HG03097 (cell line): Measurements from ENCODE around the gene SERPINB6.
"Not testable (repeated sequence)": the region's sequence is repeated elsewhere in the genome, so short reads cannot be mapped to it uniquely, and the experiment has no call there.

Source experiments
- ATAC-seq: cut with Tn5 transposase; IDR thresholded peaks from one replicate; pipeline ENCODE4 v1.9.1; 2021; ENCODE audit not compliant: unreplicated experiment, low FRiP score

The SERPINB6 gene

GRCh38 chr6:2977799-2978590 lies 6.6 kb upstream of the SERPINB6 start:
- no peak for ATAC-seq

DNA sequence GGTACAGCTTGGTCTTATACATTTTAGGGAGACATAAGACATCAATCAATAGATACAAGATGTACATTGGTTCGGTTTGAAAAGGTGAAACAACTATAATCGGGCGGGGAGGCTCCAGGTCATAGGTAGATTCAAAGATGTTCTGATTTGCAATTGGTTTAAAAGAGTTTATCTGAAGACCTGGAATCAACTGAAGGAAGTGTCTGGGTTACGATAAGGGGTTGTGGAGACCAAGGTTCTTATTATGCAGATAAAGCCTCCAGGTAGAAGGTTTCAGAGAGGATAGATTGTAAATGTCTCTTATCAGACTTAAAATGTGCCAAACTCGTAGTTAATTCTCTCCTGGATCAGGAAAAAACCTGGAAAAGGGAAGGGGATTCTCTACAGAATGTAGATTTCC lies 5.9 kb upstream of the SERPINB6 start:
- ATAC-seq = no peak

GRCh38 chr6:2976571-2977085 lies 5.3 kb upstream of the SERPINB6 start:
- no peak for ATAC-seq

DNA sequence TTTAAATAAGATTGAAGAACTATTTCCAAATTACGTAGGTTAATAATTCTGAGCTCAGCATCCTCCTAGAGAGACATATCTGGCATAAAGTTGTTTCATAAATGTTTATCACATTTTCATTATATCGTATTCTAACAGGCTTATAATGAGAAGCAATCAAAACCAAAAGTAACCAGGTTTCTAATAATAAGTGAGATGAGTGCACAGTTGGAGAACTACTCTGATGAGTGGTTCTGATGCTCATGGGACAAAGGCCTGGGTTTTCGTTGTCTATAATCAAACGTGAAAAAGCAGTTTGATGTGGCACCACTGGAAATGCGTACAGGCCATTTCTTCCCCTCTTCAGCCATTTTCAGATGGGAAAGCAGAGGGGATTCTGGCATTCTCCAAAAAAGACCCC lies 4.7 kb upstream of the SERPINB6 start:
- ATAC-seq = no peak

- ATAC-seq = no peak
Measured at GRCh38 chr6:2973676-2974075, 2.3 kb upstream of the SERPINB6 start.

DNA sequence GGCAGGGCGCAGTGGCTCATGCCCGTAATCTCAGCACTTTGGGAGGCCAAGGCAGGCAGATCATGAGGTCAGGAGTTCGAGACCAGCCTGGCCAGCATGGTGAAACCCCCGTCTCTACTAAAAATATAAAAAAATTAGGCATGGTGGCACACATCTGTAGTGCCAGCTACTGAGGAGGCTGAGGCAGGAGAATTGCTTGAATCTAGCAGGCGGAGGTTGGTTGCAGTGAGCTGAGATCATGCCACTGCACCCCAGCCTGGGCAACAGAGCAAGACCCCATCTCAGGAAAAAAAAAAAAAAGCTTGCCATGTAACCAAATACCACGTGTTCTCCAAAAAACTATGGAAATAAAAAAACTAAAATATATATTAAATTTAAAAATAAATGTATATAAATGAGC lies 1.8 kb upstream of the SERPINB6 start:
- ATAC-seq = not testable (repeated sequence)

- not testable (repeated sequence) for ATAC-seq
Measured at GRCh38 chr6:2972685-2973084, 1.3 kb upstream of the SERPINB6 start.

- ATAC-seq = not testable (repeated sequence)
Measured at GRCh38 chr6:2972219-2972487, 786 bp upstream of the SERPINB6 start.

DNA sequence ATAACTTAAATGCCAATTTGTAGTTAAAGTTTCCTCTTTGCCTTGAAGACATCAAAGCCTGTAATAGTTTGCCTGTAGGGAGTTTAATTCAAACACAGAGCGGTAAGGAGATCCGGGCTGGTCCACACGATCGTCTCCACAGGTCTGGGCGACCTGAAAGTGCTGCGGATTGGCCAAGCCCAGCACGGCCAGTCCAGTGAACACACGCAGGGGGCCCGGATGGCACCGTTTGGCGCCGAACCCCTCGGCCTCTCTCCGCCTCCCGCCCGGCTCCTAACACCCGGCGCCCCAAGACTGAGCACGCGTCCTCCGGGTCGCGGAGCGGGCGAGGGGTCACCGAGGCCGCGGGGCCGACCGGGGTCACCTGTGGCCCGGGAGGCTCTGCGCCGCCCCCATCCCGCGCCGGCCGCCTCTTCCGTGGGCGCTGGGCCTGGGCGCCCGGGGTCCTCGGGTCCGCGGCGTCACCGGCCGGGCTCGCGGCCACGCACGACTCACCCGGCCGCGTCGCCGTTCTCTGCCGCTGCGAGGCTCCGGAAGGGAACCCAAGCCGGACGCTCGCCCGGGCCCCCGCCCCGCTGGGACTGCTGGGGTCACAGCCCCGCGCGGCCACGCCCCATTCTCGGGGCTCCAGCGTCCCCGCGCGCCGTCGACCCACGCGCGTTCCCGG lies 481 bp downstream of the SERPINB6 start:
- no peak for ATAC-seq

DNA sequence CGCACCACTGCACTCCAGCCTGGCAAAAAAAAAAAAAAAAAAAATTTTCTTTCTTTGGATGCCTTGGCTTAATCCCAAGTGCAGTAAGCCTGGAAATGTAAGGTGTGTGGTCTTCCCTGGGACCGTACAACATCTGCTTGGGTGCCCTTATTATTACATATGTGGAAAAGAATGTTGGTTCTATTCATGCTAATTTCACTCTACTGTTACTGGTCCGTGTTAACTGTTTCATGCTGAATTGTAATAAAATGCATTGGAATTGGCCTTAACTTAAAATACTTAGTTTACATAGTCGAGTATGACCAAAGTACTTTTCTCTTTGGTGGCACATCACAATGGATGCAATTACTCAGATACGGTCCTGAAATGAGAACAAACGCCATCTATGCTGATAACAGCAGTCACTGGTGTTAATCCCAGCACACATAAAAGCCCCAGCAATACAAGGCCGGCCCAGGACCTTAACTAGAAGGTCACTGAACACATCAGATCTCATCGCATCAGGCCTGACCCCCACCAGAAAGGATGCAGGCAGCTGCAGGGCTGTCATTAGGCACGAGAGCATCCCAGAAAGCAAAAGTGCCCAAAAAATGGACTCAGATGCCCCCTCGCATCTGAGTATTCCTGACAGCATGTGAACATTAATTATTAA lies 1.2 kb downstream of the SERPINB6 start:
- ATAC-seq = no peak

DNA sequence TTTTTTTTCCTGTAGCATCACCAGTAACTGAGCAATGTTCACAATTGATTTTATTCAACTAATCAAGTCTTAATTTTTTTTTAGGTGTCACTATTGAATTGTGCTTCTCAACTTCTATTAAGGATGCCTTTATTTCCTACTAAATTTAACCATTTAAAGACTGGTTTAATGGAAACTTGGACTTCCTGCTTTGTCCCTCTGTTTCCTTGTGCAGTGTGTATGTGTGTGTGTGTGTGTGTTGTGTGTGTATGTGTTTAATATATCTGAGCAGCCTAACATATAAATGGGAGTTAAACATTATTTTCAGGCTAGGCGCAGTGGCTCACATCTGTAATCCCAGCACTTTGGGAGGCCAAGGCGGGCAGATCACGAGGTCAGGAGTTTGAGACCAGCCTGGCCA lies 1.8 kb downstream of the SERPINB6 start:
- no peak for ATAC-seq

- no peak for ATAC-seq
Measured at GRCh38 chr6:2968600-2969135, 2.7 kb downstream of the SERPINB6 start.

- ATAC-seq = no peak
Measured at GRCh38 chr6:2967936-2968335, 3.4 kb downstream of the SERPINB6 start.

DNA sequence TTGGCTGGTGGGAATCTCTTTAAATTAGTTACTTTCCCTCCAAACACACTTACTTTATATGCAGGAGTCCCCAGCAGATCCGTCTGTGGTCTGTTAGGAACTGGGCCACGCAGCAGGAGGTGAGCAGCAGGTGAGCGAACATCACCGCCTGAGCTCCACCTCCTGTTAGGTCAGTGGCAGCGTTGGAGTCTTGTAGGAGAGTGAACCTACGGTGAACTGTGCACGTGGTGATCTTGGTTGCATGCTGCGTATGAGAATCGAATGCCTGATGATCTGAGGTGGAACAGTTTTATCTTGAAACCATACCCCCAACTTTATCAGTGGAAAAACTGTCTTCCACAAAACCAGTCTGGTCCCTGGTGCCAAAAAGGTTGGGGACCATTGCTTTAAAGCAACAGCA lies 5.0 kb downstream of the SERPINB6 start:
- ATAC-seq = no peak

GRCh38 chr6:2964793-2965505 lies 6.4 kb downstream of the SERPINB6 start:
- no peak for ATAC-seq

GRCh38 chr6:2963756-2964155 lies 7.6 kb downstream of the SERPINB6 start:
- ATAC-seq = no peak

- no peak for ATAC-seq
Measured at GRCh38 chr6:2962636-2963035, 8.7 kb downstream of the SERPINB6 start.

GRCh38 chr6:2962004-2962403 lies 9.4 kb downstream of the SERPINB6 start:
- ATAC-seq = no peak

GRCh38 chr6:2961506-2961905 lies 9.9 kb downstream of the SERPINB6 start:
- no peak for ATAC-seq

DNA sequence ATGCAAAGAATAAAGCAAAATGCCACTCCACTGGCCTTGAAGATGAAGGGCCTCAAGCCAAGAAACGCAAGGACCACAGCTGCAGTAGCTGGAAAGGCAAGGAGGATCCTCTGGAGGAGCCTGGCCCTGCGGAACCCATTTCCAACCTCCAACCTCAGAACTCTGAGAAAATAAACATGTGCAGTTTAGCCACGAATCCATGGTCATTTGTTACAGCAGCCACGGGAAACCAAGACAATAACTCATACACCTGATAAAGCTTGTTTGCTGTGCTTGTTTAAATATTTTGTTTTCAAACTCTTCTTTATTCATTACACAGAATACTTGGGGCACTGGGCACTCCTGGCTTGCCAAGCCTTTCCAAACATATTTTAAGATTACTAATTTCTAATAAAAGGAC lies 10.4 kb downstream of the SERPINB6 start:
- no peak for ATAC-seq
